Measurements from ENCODE around the gene HSPB3. TPM values are rescaled to one million over a fixed set of nuclear protein-coding genes. Genes with fewer than 3 reads are reported as not detected.

HSPB3 gene
- total and polyA plus RNA-seq, 7 donors, result 0.23 to 17.4 (median 2.4) TPM

DNA sequence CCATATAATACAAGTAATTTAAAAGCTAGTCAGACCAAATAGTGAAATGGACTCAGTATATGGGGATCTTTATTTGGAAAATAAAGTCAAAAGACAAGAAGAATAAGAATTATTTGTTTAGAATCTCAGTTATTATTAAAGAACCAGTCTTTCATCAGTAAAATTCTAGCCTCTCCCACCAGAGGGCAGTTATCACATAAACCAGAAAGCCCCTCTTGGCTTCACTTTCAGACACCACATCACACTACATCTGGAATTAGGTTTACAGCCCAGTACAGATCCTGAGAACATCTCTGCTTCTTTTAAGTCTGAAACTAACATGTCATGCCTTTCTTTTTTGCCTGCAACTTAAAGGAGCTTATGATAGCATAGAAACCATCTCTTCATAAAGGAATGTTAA lies 12.2 kb upstream of the HSPB3 start:
- DNase-seq, result no peak
- H3K9me3 ChIP-seq, result no peaks in the 10 kb centered on the region
- no peak for TF ChIP-seq POLR2AphosphoS5 (IDR thresholded peaks at IDR 0.05)
- no peak for TF ChIP-seq POLR2A (IDR thresholded peaks at IDR 0.05)
- no peak for TF ChIP-seq EP300 (IDR thresholded peaks at IDR 0.05)
- TF ChIP-seq CTCF (IDR thresholded peaks at IDR 0.05), result no peak
- no peak overlapping the region for H3K27ac ChIP-seq
- no peaks in the 10 kb centered on the region for H3K27me3 ChIP-seq
- intact Hi-C loops (cut with DNase I), result loop anchor here (5.0 kb wide), 1 partner anchor 44 kb away; no protein-coding TSS in a partner anchor
- peaks cover 0 to 12% (median 2%) of the 10 kb centered on the region in 4 donors for H3K4me1 ChIP-seq
- H3K36me3 ChIP-seq, result no peaks in the 10 kb centered on the region
- H3K4me3 ChIP-seq, result no peak overlapping the region

GRCh38 chr5:54445691-54446378 lies 9.7 kb upstream of the HSPB3 start:
- H3K36me3 ChIP-seq, result no peaks in the 10 kb centered on the region
- no peaks in the 10 kb centered on the region for H3K27me3 ChIP-seq
- H3K27ac ChIP-seq, result no peak overlapping the region
- intact Hi-C loops (cut with DNase I), result no loop called here
- no peaks in the 10 kb centered on the region for H3K9me3 ChIP-seq
- H3K4me3 ChIP-seq, result no peak overlapping the region
- TF ChIP-seq POLR2AphosphoS5 (IDR thresholded peaks at IDR 0.05) (no peak), POLR2A (IDR thresholded peaks at IDR 0.05) (no peak), CTCF (IDR thresholded peaks at IDR 0.05) (no peak), EP300 (IDR thresholded peaks at IDR 0.05) (no peak)
- H3K4me1 ChIP-seq, result peaks cover 0 to 12% (median 2%) of the 10 kb centered on the region in 4 donors
- DNase-seq, result no peak
- WGBS, 2 donors, result 71 to 81% methylated on average over 2 of the region's 2 CpGs

DNA sequence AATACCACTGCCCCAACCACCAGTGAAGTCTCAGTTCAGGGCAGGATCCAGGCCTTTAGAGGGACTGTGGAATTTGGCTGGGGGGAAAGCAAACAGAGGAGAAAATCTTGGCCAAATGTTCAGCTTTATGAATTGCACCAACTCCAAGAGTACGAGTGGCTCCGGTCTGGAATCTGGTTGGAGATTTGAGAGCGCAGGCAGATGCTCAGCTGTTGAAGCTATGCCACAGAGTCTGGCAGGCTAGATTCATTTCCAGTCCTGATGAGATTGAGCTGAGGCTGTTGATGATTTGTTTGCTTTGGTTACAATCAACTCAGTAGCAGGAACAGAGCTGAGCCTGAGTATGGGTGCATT lies 9.1 kb upstream of the HSPB3 start:
- no peaks in the 10 kb centered on the region for H3K9me3 ChIP-seq
- WGBS, 2 donors, result 87% methylated on average over 3 of the region's 3 CpGs
- no peaks in the 10 kb centered on the region for H3K36me3 ChIP-seq
- peaks cover 0 to 12% (median 2%) of the 10 kb centered on the region in 4 donors for H3K4me1 ChIP-seq
- no peaks in the 10 kb centered on the region for H3K27me3 ChIP-seq
- intact Hi-C loops (cut with DNase I), result no loop called here
- no peak overlapping the region for H3K27ac ChIP-seq
- no peak overlapping the region for H3K4me3 ChIP-seq
- DNase-seq, result no peak
- no peak for TF ChIP-seq POLR2A (IDR thresholded peaks at IDR 0.05)
- TF ChIP-seq CTCF (IDR thresholded peaks at IDR 0.05), result no peak
- no peak for TF ChIP-seq POLR2AphosphoS5 (IDR thresholded peaks at IDR 0.05)
- no peak for TF ChIP-seq EP300 (IDR thresholded peaks at IDR 0.05)

DNA sequence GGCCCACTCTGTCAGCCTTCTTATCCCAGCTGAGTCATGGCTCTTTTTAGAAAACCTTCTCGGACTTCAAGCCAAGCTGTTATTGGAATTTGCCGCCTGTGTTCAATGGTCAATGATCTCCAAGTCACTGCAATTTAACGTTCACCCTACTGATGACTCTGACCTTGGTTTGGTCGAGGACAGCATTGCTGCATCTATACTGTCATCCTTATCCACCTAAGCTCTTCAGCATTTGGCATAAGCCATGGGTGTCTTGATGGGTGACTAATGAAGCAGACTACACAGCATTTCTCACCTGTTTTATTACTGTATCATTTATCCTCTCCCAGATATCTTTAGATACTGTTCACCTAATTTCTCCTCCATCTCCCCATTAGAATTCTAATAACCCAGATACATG lies 5.6 kb upstream of the HSPB3 start:
- Histone ChIP-seq H3K36me3 (no peaks in the 10 kb centered on the region), H3K27ac (no peak overlapping the region), H3K4me1 (peaks cover 0 to 13% (median 3%) of the 10 kb centered on the region in 4 donors), H3K27me3 (no peaks in the 10 kb centered on the region), H3K9me3 (no peaks in the 10 kb centered on the region), H3K4me3 (no peak overlapping the region)
- no peak for TF ChIP-seq CTCF (IDR thresholded peaks at IDR 0.05)
- no peak for TF ChIP-seq POLR2AphosphoS5 (IDR thresholded peaks at IDR 0.05)
- TF ChIP-seq POLR2A (IDR thresholded peaks at IDR 0.05), result no peak
- TF ChIP-seq EP300 (IDR thresholded peaks at IDR 0.05), result no peak
- intact Hi-C loops (cut with DNase I), result no loop called here
- no peak for DNase-seq
- WGBS, 2 donors, result 78% methylated on average over 4 of the region's 4 CpGs

DNA sequence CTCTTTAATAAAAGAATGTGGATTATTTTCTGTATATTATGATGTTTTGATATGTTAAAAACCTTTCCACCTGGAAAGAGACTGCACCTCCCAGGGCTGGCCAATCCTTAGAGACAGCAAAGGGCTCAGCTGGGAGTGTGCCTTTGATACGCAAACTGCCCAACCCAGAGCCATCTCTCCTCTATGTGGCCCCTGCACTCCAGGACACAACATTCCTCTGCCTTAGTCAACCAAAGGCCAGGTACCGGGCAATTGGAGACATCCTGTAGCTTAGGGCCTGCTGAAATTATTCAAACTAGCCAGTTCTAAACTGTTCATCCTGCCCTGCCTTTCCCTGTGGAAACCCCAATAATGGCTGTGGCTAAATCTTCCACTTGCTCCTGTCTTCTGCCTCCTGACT lies 5.0 kb upstream of the HSPB3 start:
- H3K4me1 ChIP-seq, result peaks cover 0 to 19% (median 9%) of the 10 kb centered on the region in 4 donors
- H3K36me3 ChIP-seq, result no peaks in the 10 kb centered on the region
- no peaks in the 10 kb centered on the region for H3K27me3 ChIP-seq
- H3K4me3 ChIP-seq, result no peak overlapping the region
- no peak for TF ChIP-seq POLR2AphosphoS5 (IDR thresholded peaks at IDR 0.05)
- TF ChIP-seq EP300 (IDR thresholded peaks at IDR 0.05), result no peak
- TF ChIP-seq POLR2A (IDR thresholded peaks at IDR 0.05), result no peak
- TF ChIP-seq CTCF (IDR thresholded peaks at IDR 0.05), result no peak
- H3K27ac ChIP-seq, result no peak overlapping the region
- DNase-seq, result no peak
- whole genome bisulfite sequencing, 2 donors, result 96 to 97% methylated on average over 2 of the region's 2 CpGs
- intact Hi-C loops (cut with DNase I), result no loop called here
- no peaks in the 10 kb centered on the region for H3K9me3 ChIP-seq

Data from sigmoid colon (tissue), 7 donors.